GM21576 (cell line): ENCODE measurements around the gene BCL2L15.
"Not testable (repeated sequence)": the region's sequence is repeated elsewhere in the genome, so short reads cannot be mapped to it uniquely, and the experiment has no call there.

ENCODE experiments used
- ATAC-seq: cut with Tn5 transposase; IDR thresholded peaks from one replicate; pipeline ENCODE4 v1.9.1; 2021; ENCODE audit warnings: mild to moderate bottlenecking, moderate library complexity; ENCODE audit not compliant: unreplicated experiment

Gene BCL2L15

GRCh38 chr1:113872219-113872935, 15.0 kb downstream of the BCL2L15 start:
- no peak for ATAC-seq

- peak; percentile 81 for ATAC-seq
Measured at GRCh38 chr1:113871597-113872113, 15.7 kb downstream of the BCL2L15 start, which contains the start of gene PTPN22. PTPN22 (minus strand) TSS chr1:113871712.

GRCh38 chr1:113870778-113871177, 16.6 kb downstream of the BCL2L15 start:
- no peak for ATAC-seq

- no peak for ATAC-seq
Measured at GRCh38 chr1:113868387-113869083, 18.8 kb downstream of the BCL2L15 start.

- ATAC-seq = no peak
Measured at GRCh38 chr1:113861641-113862040, 25.7 kb downstream of the BCL2L15 start.

GRCh38 chr1:113860891-113861290, 26.5 kb downstream of the BCL2L15 start:
- no peak for ATAC-seq

GRCh38 chr1:113859478-113860175, 27.8 kb downstream of the BCL2L15 start:
- peak; percentile 90 for ATAC-seq

GRCh38 chr1:113858982-113859381, 28.4 kb downstream of the BCL2L15 start:
- ATAC-seq = no peak

- ATAC-seq = peak; percentile 43
Measured at GRCh38 chr1:113858418-113858817, 29.0 kb downstream of the BCL2L15 start.

- no peak for ATAC-seq
Measured at GRCh38 chr1:113857776-113858175, 29.6 kb downstream of the BCL2L15 start.

GRCh38 chr1:113856401-113856790, 31.0 kb downstream of the BCL2L15 start:
- ATAC-seq = no peak

- ATAC-seq = no peak
Measured at GRCh38 chr1:113855630-113856400, 31.6 kb downstream of the BCL2L15 start.

- no peak for ATAC-seq
Measured at GRCh38 chr1:113854234-113854633, 33.1 kb downstream of the BCL2L15 start.

- not testable (repeated sequence) for ATAC-seq
Measured at GRCh38 chr1:113852694-113853093, 34.7 kb downstream of the BCL2L15 start.

GRCh38 chr1:113850127-113850796, 37.1 kb downstream of the BCL2L15 start:
- no peak for ATAC-seq

- ATAC-seq = no peak
Measured at GRCh38 chr1:113849072-113849471, 38.3 kb downstream of the BCL2L15 start.

GRCh38 chr1:113846391-113847035, 40.9 kb downstream of the BCL2L15 start:
- ATAC-seq = no peak

- ATAC-seq = no peak
Measured at GRCh38 chr1:113836534-113836933, 50.8 kb downstream of the BCL2L15 start.

- ATAC-seq = no peak
Measured at GRCh38 chr1:113835686-113836290, 51.6 kb downstream of the BCL2L15 start.
